ENCODE measurements around the gene ATF5. TPM values are rescaled to one million over a fixed set of nuclear protein-coding genes. Genes with fewer than 3 reads are reported as not detected.

ATF5 gene
- 22.6 TPM for total RNA-seq (2013)
- polyA plus RNA-seq (10 to 100 TPM in 1 of 3 donors, 1 to 10 TPM in 2; 5.8 to 22.1 (median 6.0) TPM), polyA minus RNA-seq (9.3 and 17.1 TPM in 2 replicates), total RNA-seq (8.3 to 36.0 (median 15.7) reads per million in 11 experiments)

- peaks cover 39% of the 10 kb centered on the region for H3K79me2 ChIP-seq (ENCODE audit: insufficient read depth, low read length)
- H4K20me1 ChIP-seq (ENCODE audit: insufficient read depth, low read length): peaks cover 74% of the 10 kb centered on the region
- Mint-ChIP-seq H3K4me3 (peak within 1 kb of the TSS; percentile 90 to 97), H3K27me3 (ENCODE audit: low read depth in 3 of 3) (peaks cover 0 to 6% (median 2%) of the 10 kb centered on the region in 3 donors), H3K36me3 (peaks cover 44 to 50% of the 10 kb centered on the region in 2 donors), H3K4me1 (peaks cover 50% of the 10 kb centered on the region), H3K9me3 (peaks cover 0 to 4% (median 0%) of the 10 kb centered on the region in 7 donors), H3K27ac (peak within 1 kb of the TSS; percentile 96 to 100 (median 97))
- H3K4me3 ChIP-seq (replicated peaks in 1 of 3; ENCODE audit: low read depth in 2 of 3, low read length in 3 of 3): peak within 1 kb of the TSS; percentile 82 to 91 (median 83)
- peak within 1 kb of the TSS; percentile 85 for H2AFZ ChIP-seq (ENCODE audit: insufficient read depth, low read depth, low read length, poor library complexity, severe bottlenecking)
- H3K27ac ChIP-seq (ENCODE audit: low read depth in 1 of 2, low read length in 2 of 2): peak within 1 kb of the TSS; percentile 88 to 95
- H3K4me1 ChIP-seq (ENCODE audit: control insufficient read depth in 1 of 2, insufficient read depth in 2 of 2, low read length in 2 of 2): peaks cover 36 to 56% of the 10 kb centered on the region in 2 donors
- H3K9me3 ChIP-seq (replicated peaks in 1 of 2; ENCODE audit: control insufficient read depth in 1 of 2, insufficient read depth in 1 of 2, low read length in 2 of 2): no peaks in the 10 kb centered on the region
- no peaks in the 10 kb centered on the region for H3K27me3 ChIP-seq (ENCODE audit: control insufficient read depth in 2 of 2, insufficient read depth in 2 of 2, low read length in 2 of 2)
- peak within 1 kb of the TSS; percentile 84 for H3K9ac ChIP-seq (ENCODE audit: insufficient read depth, low read length, poor library complexity, severe bottlenecking)
- no peak for TF ChIP-seq CTCF (IDR thresholded peaks at IDR 0.05)
- peaks cover 26 to 53% of the 10 kb centered on the region in 2 donors for H3K36me3 ChIP-seq (replicated peaks in 1 of 2; ENCODE audit: control insufficient read depth in 1 of 2, insufficient read depth in 2 of 2, low read length in 2 of 2)
- DNase-seq: peak; percentile 84 to 86 (median 85)
- intact Hi-C loops (cut with micrococcal nuclease): loop anchor here (2.0 to 5.0 kb wide), 2 partner anchors 42 to 52 kb away; partner anchors contain the start of genes AKT1S1 (in 1 of the 2) and TBC1D17 (in 1 of the 2)
- under 1% methylated on average over 45 of the region's 48 CpGs for WGBS (ENCODE audit: insufficient coverage)
- H3K4me2 ChIP-seq (replicated peaks; ENCODE audit: extremely low read depth, low read length, poor library complexity, severe bottlenecking): peak within 1 kb of the TSS; percentile 89
Observed at GRCh38 chr19:49929121-49929610, at the start of gene ATF5, which contains the start of gene NUP62. ATF5 (plus strand) TSS chr19:49929205; CDS start chr19:49930851, 1,646 bp downstream. NUP62 (minus strand) TSS chr19:49929504; CDS start chr19:49909807, 19,697 bp downstream.

- Mint-ChIP-seq H3K4me1 (peaks cover 25% of the 10 kb centered on the region), H3K36me3 (peaks cover 55 to 58% of the 10 kb centered on the region in 2 donors), H3K27ac (peak overlapping the region in 4 of 7 donors; percentile 3 to 75 (median 24)), H3K4me3 (no peak overlapping the region), H3K9me3 (peaks cover 0 to 3% (median 0%) of the 10 kb centered on the region in 7 donors), H3K27me3 (ENCODE audit: low read depth in 3 of 3) (peaks cover 0 to 5% (median 0%) of the 10 kb centered on the region in 3 donors)
- no peak overlapping the region for H3K4me3 ChIP-seq (replicated peaks in 1 of 3; ENCODE audit: low read depth in 2 of 3, low read length in 3 of 3)
- H2AFZ ChIP-seq (ENCODE audit: insufficient read depth, low read depth, low read length, poor library complexity, severe bottlenecking): no peak overlapping the region
- H3K36me3 ChIP-seq (replicated peaks in 1 of 2; ENCODE audit: control insufficient read depth in 1 of 2, insufficient read depth in 2 of 2, low read length in 2 of 2): peaks cover 45 to 51% of the 10 kb centered on the region in 2 donors
- peaks cover 29% of the 10 kb centered on the region for H3K79me2 ChIP-seq (ENCODE audit: insufficient read depth, low read length)
- H3K4me2 ChIP-seq (replicated peaks; ENCODE audit: extremely low read depth, low read length, poor library complexity, severe bottlenecking): no peak overlapping the region
- TF ChIP-seq CTCF (IDR thresholded peaks at IDR 0.05): no peak
- H4K20me1 ChIP-seq (ENCODE audit: insufficient read depth, low read length): peaks cover 47% of the 10 kb centered on the region
- no peak overlapping the region for H3K9ac ChIP-seq (ENCODE audit: insufficient read depth, low read length, poor library complexity, severe bottlenecking)
- WGBS (ENCODE audit: insufficient coverage): 100% methylated on average over 3 of the region's 12 CpGs
- intact Hi-C loops (cut with micrococcal nuclease): loop anchor here in 1 of 2 donors (5.0 kb wide), 1 partner anchor 202 kb away; the partner anchor contains the start of gene PRMT1
- H3K4me1 ChIP-seq (ENCODE audit: control insufficient read depth in 1 of 2, insufficient read depth in 2 of 2, low read length in 2 of 2): peaks cover 25 to 28% of the 10 kb centered on the region in 2 donors
- no peaks in the 10 kb centered on the region for H3K27me3 ChIP-seq (ENCODE audit: control insufficient read depth in 2 of 2, insufficient read depth in 2 of 2, low read length in 2 of 2)
- no peaks in the 10 kb centered on the region for H3K9me3 ChIP-seq (replicated peaks in 1 of 2; ENCODE audit: control insufficient read depth in 1 of 2, insufficient read depth in 1 of 2, low read length in 2 of 2)
- peak overlapping the region in 1 of 2 donors; percentile 38 for H3K27ac ChIP-seq (ENCODE audit: low read depth in 1 of 2, low read length in 2 of 2)
- peak; percentile 51 to 65 (median 64) for DNase-seq
Observed at GRCh38 chr19:49879243-49879963, 49.6 kb upstream of the ATF5 start.

Measured in CD14-positive monocyte (primary cell).